OCI-LY1 (cell line): ENCODE data around the gene ITSN2.
"Not testable (repeated sequence)": the region's sequence is repeated elsewhere in the genome, so short reads cannot be mapped to it uniquely, and the experiment has no call there.

Source experiments
- H2AFZ ChIP-seq: fragments of 200-600 bp; sonication (generic), shearing (Covaris generic); 2 replicates; pipeline ENCODE4 v1.6.0; 2014; ENCODE audit warnings: antibody characterized with exemption, mild to moderate bottlenecking, low read length
- H3F3A ChIP-seq: fragments of 200-600 bp; sonication (generic), shearing (Covaris generic); 2 replicates; pipeline ENCODE4 v1.6.0; 2014; ENCODE audit warnings: mild to moderate bottlenecking, antibody characterized with exemption, low read length, moderate library complexity; ENCODE audit not compliant: insufficient read depth
- H3K27ac ChIP-seq: fragments of 200-600 bp; sonication (generic); 2 replicates; pipeline ENCODE4 v1.5.1; 2014; ENCODE audit warnings: low read length, mixed run types, mild to moderate bottlenecking, low read depth; ENCODE audit not compliant: poor library complexity, severe bottlenecking
- H3K27me3 ChIP-seq: fragments of 200-600 bp; sonication (generic); 2 replicates; pipeline ENCODE4 v1.6.0; 2014; ENCODE audit warnings: antibody characterized with exemption, mild to moderate bottlenecking, low read length, moderate library complexity; ENCODE audit not compliant: insufficient read depth
- H3K36me3 ChIP-seq: fragments of 200-600 bp; sonication (generic); 2 replicates; pipeline ENCODE4 v1.6.1; 2014; ENCODE audit warnings: mild to moderate bottlenecking, antibody characterized with exemption, low read length, moderate library complexity, mixed read lengths; ENCODE audit not compliant: insufficient read depth
- H3K4me1 ChIP-seq: fragments of 200-600 bp; sonication (generic); 2 replicates; pipeline ENCODE4 v1.5.1; 2014; ENCODE audit warnings: mild to moderate bottlenecking, low read length, moderate library complexity; ENCODE audit not compliant: insufficient read depth, severe bottlenecking
- H3K4me2 ChIP-seq: fragments of 200-600 bp; sonication (generic), shearing (Covaris generic); 2 replicates; pipeline ENCODE4 v1.6.1; 2014; ENCODE audit warnings: low read length
- H3K4me3 ChIP-seq: fragments of 200-600 bp; sonication (generic); 2 replicates; pipeline ENCODE4 v1.5.1; 2014; ENCODE audit warnings: low read length, low read depth, mild to moderate bottlenecking, mixed read lengths; ENCODE audit not compliant: poor library complexity, severe bottlenecking
- H3K79me2 ChIP-seq: fragments of 200-600 bp; shearing (Covaris generic); 2 replicates; pipeline ENCODE4 v1.6.1; 2016; ENCODE audit warnings: mixed run types, low read length, mixed read lengths; ENCODE audit not compliant: insufficient read depth
- H3K9ac ChIP-seq: fragments of 200-600 bp; sonication (generic), shearing (Covaris generic); 2 replicates; pipeline ENCODE4 v1.6.1; 2014; ENCODE audit warnings: mild to moderate bottlenecking, low read length, mixed read lengths
- H3K9me2 ChIP-seq: fragments of 200-600 bp; sonication (generic), shearing (Covaris generic); 2 replicates; pipeline ENCODE4 v1.6.1; 2014; ENCODE audit warnings: low read depth, mild to moderate bottlenecking, low read length, mixed read lengths
- H3K9me3 ChIP-seq: fragments of 200-600 bp; shearing (Covaris generic); 2 replicates; pipeline ENCODE4 v1.6.1; 2014; ENCODE audit warnings: low read length, mixed read lengths
- H4K20me1 ChIP-seq: fragments of 200-600 bp; sonication (generic), shearing (Covaris generic); 2 replicates; pipeline ENCODE4 v1.6.0; 2016; ENCODE audit warnings: mild to moderate bottlenecking, low read length; ENCODE audit not compliant: insufficient read depth
- CTCF ChIP-seq: fragments of 200-600 bp; sonication (generic), shearing (Covaris generic); IDR thresholded peaks from 2 replicates; pipeline ENCODE4 v1.5.1; 2017; ENCODE audit warnings: mild to moderate bottlenecking, antibody characterized with exemption, low read length, moderate library complexity, mixed read lengths
- EZH2 ChIP-seq: fragments of 200-600 bp; sonication (generic), shearing (Covaris generic); IDR thresholded peaks from 2 replicates; pipeline ENCODE4 v1.8.0; 2017; ENCODE audit warnings: borderline replicate concordance, mixed run types, mild to moderate bottlenecking, antibody characterized with exemption, low read length, moderate library complexity, mixed read lengths

The ITSN2 gene

GRCh38 chr2:24339856-24340262 is 20.5 kb downstream of the ITSN2 start:
- H3K9me3 ChIP-seq = no peaks in the 10 kb centered on the region
- peak overlapping the region; percentile 80 for H3K27ac ChIP-seq

GRCh38 chr2:24339098-24339497 is 21.2 kb downstream of the ITSN2 start:
- not testable (repeated sequence) for H4K20me1 ChIP-seq, H3K9me2 ChIP-seq, H2AFZ ChIP-seq, H3F3A ChIP-seq, H3K9me3 ChIP-seq, H3K27me3 ChIP-seq, H3K36me3 ChIP-seq
- Histone ChIP-seq H3K79me2 (peaks cover 78% of the 10 kb centered on the region), H3K4me3 (peak overlapping the region; percentile 32), H3K27ac (peak overlapping the region; percentile 80), H3K9ac (peak overlapping the region; percentile 28; the same call in 1 of the 2 replicates), H3K4me2 (peak overlapping the region; percentile 51), H3K4me1 (peaks cover 82% of the 10 kb centered on the region)

More at GRCh38 chr2:24339856-24340262, 20.5 kb downstream of the ITSN2 start:
- Histone ChIP-seq H3K4me3 (peak overlapping the region; percentile 32), H3K79me2 (peaks cover 85% of the 10 kb centered on the region), H4K20me1 (0 out of 2 replicates have a peak, but pooled peaks cover 2% of the 10 kb centered on the region), H3K9me2 (no peaks in the 10 kb centered on the region), H3K4me1 (peaks cover 82% of the 10 kb centered on the region), H3K4me2 (peak overlapping the region; percentile 51; the same call in 1 of the 2 replicates), H3F3A (no peaks in the 10 kb centered on the region), H2AFZ (no peak overlapping the region), H3K9ac (peak overlapping the region; percentile 28; the same call in 1 of the 2 replicates), H3K27me3 (no peaks in the 10 kb centered on the region), H3K36me3 (no peaks in the 10 kb centered on the region)
- no peak for TF ChIP-seq CTCF
- no peak for TF ChIP-seq EZH2

- Histone ChIP-seq H4K20me1 (0 out of 2 replicates have a peak, but pooled peaks cover 2% of the 10 kb centered on the region), H3K4me1 (peaks cover 82% of the 10 kb centered on the region), H3K9me3 (no peaks in the 10 kb centered on the region), H3F3A (peaks cover 7% of the 10 kb centered on the region; the same call in 1 of the 2 replicates), H3K4me3 (no peak overlapping the region), H3K9ac (no peak overlapping the region; the same call in 1 of the 2 replicates), H3K9me2 (no peaks in the 10 kb centered on the region), H3K27me3 (no peaks in the 10 kb centered on the region), H3K27ac (peak overlapping the region; percentile 80), H3K4me2 (no peak overlapping the region), H2AFZ (no peak overlapping the region), H3K36me3 (no peaks in the 10 kb centered on the region), H3K79me2 (peaks cover 66% of the 10 kb centered on the region)
- TF ChIP-seq CTCF = peak; percentile 32; the same call in 1 of the 2 replicates
- TF ChIP-seq EZH2 = no peak
Measured at GRCh38 chr2:24337890-24338289, 22.4 kb downstream of the ITSN2 start.

GRCh38 chr2:24336811-24337210 is 23.5 kb downstream of the ITSN2 start:
- Histone ChIP-seq H3K36me3 (no peaks in the 10 kb centered on the region), H3K4me2 (no peak overlapping the region), H3K9ac (no peak overlapping the region), H3K27me3 (no peaks in the 10 kb centered on the region), H3K9me2 (no peaks in the 10 kb centered on the region), H3K79me2 (peaks cover 60% of the 10 kb centered on the region), H2AFZ (no peak overlapping the region), H3K27ac (peak overlapping the region; percentile 22), H3F3A (peaks cover 7% of the 10 kb centered on the region; the same call in 1 of the 2 replicates), H3K4me1 (peaks cover 82% of the 10 kb centered on the region), H3K9me3 (no peaks in the 10 kb centered on the region), H4K20me1 (0 out of 2 replicates have a peak, but pooled peaks cover 2% of the 10 kb centered on the region), H3K4me3 (no peak overlapping the region)
- TF ChIP-seq CTCF (no peak), EZH2 (no peak)
